Lung (tissue), 12 donors: ENCODE measurements around the gene LEAP2. TPM values are rescaled to one million over a fixed set of nuclear protein-coding genes. Genes with fewer than 3 reads are reported as not detected.
A peak's percentile ranks its signal among the peaks of the same experiment; 100 is the strongest.

Experiments used
- ATAC-seq: fragments of 200-7000 bp; cut with Tn5 transposase; one replicate; pipeline ENCODE4 v1.9.1; 2020; ENCODE audit warnings: moderate number of reproducible peaks; ENCODE audit not compliant: insufficient read depth, low FRiP score
- DNase-seq, 3 donors: peaks; one replicate each; pipeline ENCODE4 v3.0.0-alpha.2; 2013 to 2017
- H3K27ac ChIP-seq, 2 donors: one replicate each; pipeline ENCODE4 v1.5.1; 2013; ENCODE audit warnings: mild to moderate bottlenecking in 2 of 2, moderate library complexity in 2 of 2, control low read depth in 1 of 2, inconsistent platforms in 1 of 2, low read depth in 1 of 2, low read length in 1 of 2
- H3K27me3 ChIP-seq, 3 donors: one replicate each; pipeline ENCODE4 v1.5.1; 2013; ENCODE audit warnings: low read length in 2 of 3; ENCODE audit not compliant: control insufficient read depth in 3 of 3, insufficient read depth in 3 of 3
- H3K36me3 ChIP-seq, 4 donors: one replicate each; pipeline ENCODE4 v1.5.1; 2013; ENCODE audit warnings: low read length in 4 of 4, mild to moderate bottlenecking in 1 of 4, moderate library complexity in 1 of 4; ENCODE audit not compliant: control insufficient read depth in 4 of 4, insufficient read depth in 4 of 4
- H3K4me1 ChIP-seq, 5 donors: one replicate each; pipeline ENCODE4 v1.5.1; 2013; ENCODE audit warnings: low read length in 5 of 5, mild to moderate bottlenecking in 2 of 5, moderate library complexity in 1 of 5; ENCODE audit not compliant: control insufficient read depth in 5 of 5, insufficient read depth in 5 of 5
- H3K4me3 ChIP-seq: one replicate; pipeline ENCODE4 v1.5.1; 2013; ENCODE audit warnings: mild to moderate bottlenecking, control low read depth, moderate library complexity
- H3K9ac ChIP-seq, 2 donors: one replicate each; pipeline ENCODE4 v1.5.1; 2013; ENCODE audit warnings: low read length in 2 of 2, control low read depth in 1 of 2; ENCODE audit not compliant: insufficient read depth in 1 of 2
- H3K9me3 ChIP-seq, 4 donors: one replicate each; pipeline ENCODE4 v1.5.1; 2013; ENCODE audit warnings: low read length in 3 of 4, mild to moderate bottlenecking in 1 of 4, moderate library complexity in 1 of 4; ENCODE audit not compliant: control insufficient read depth in 4 of 4, insufficient read depth in 3 of 4
- CTCF ChIP-seq: IDR thresholded peaks from 2 replicates; pipeline ENCODE4 v1.5.1; 2012; ENCODE audit warnings: mild to moderate bottlenecking; ENCODE audit errors: control extremely low read depth, extremely low read depth
- WGBS, 2 donors: extraction: QIAGEN DNeasy Blood & Tissue Kit; methylation state at CpG; one replicate each; pipeline ENCODE4 v1.1.7; 2013; 5-methylcytosine and 5-hydroxymethylcytosine counted together
- polyA plus RNA-seq, 2 donors: library from polyadenylated mRNA; stranded (reverse); fragments of 200-250 nt; gene quantifications; one replicate each; pipeline ENCODE4 v1.2.1, GENCODE V29; 2013
- total RNA-seq, 2 donors: library from RNA; depleted of rRNA in 1 of 2; stranded (reverse); fragments of >200 nt in 1 of 2; gene quantifications; one replicate each; pipeline ENCODE4 v1.2.1, GENCODE V29; 2014 to 2021
- donor health status: control.
- donor health status: control.
- donor health status: Bipolar disorder and iron deficiency.
- donor health status: healthy.
- donor health status: DM: yes; HTN: yes; CAD: no.

Gene LEAP2
- total and polyA plus RNA-seq, 4 donors = 0.50 to 3.1 (median 1.3) TPM

- peaks cover 4 to 29% (median 15%) of the 10 kb centered on the region in 4 donors for H3K36me3 ChIP-seq
- no peak for TF ChIP-seq CTCF
- H3K27ac ChIP-seq = no peak overlapping the region
- H3K27me3 ChIP-seq = no peaks in the 10 kb centered on the region
- H3K4me3 ChIP-seq = no peak overlapping the region
- no peaks in the 10 kb centered on the region for H3K9me3 ChIP-seq
- no peak overlapping the region for H3K9ac ChIP-seq
- ATAC-seq (no peak), DNase-seq (no peak)
- H3K4me1 ChIP-seq = peaks cover 0 to 7% (median 0%) of the 10 kb centered on the region in 5 donors
- WGBS, 2 donors = 77 to 85% methylated on average over 2 of the region's 2 CpGs
Measured at GRCh38 chr5:132877466-132877865, 4.0 kb downstream of the LEAP2 start.

- Histone ChIP-seq H3K4me3 (no peak overlapping the region), H3K9ac (no peak overlapping the region), H3K4me1 (peaks cover 0 to 5% (median 0%) of the 10 kb centered on the region in 5 donors), H3K36me3 (peaks cover 4 to 30% (median 15%) of the 10 kb centered on the region in 4 donors), H3K27ac (peak overlapping the region in 1 of 2 donors; percentile 24), H3K9me3 (no peaks in the 10 kb centered on the region), H3K27me3 (no peaks in the 10 kb centered on the region)
- DNase-seq (peak; percentile 31 to 67 (median 46)), ATAC-seq (no peak)
- WGBS, 2 donors = 64 to 84% methylated on average over 3 of the region's 3 CpGs
- no peak for TF ChIP-seq CTCF
Measured at GRCh38 chr5:132877938-132878337, 4.5 kb downstream of the LEAP2 start.

- H3K9me3 ChIP-seq = no peaks in the 10 kb centered on the region
- no peaks in the 10 kb centered on the region for H3K27me3 ChIP-seq
- H3K36me3 ChIP-seq = peaks cover 21 to 64% (median 32%) of the 10 kb centered on the region in 4 donors
- WGBS, 2 donors = 37% methylated on average over 2 of the region's 2 CpGs
- ATAC-seq (peak; percentile 79), DNase-seq (peak; percentile 53 to 80 (median 70))
- no peaks in the 10 kb centered on the region for H3K4me1 ChIP-seq
- H3K27ac ChIP-seq = no peak overlapping the region
- TF ChIP-seq CTCF = peak; percentile 48
- H3K9ac ChIP-seq = no peak overlapping the region
- H3K4me3 ChIP-seq = no peak overlapping the region
Measured at GRCh38 chr5:132883261-132883834, 9.9 kb downstream of the LEAP2 start.

GRCh38 chr5:132884548-132884947 lies 11.1 kb downstream of the LEAP2 start:
- Histone ChIP-seq H3K9ac (no peak overlapping the region), H3K4me1 (no peaks in the 10 kb centered on the region), H3K4me3 (no peak overlapping the region), H3K9me3 (no peaks in the 10 kb centered on the region), H3K27ac (no peak overlapping the region), H3K36me3 (peaks cover 22 to 70% (median 35%) of the 10 kb centered on the region in 4 donors), H3K27me3 (no peaks in the 10 kb centered on the region)
- ATAC-seq (no peak), DNase-seq (no peak)
- no peak for TF ChIP-seq CTCF
- 89 to 92% methylated on average over 2 of the region's 2 CpGs for WGBS, 2 donors
